ENCODE measurements around the gene TOLLIP.

Gene TOLLIP

DNA sequence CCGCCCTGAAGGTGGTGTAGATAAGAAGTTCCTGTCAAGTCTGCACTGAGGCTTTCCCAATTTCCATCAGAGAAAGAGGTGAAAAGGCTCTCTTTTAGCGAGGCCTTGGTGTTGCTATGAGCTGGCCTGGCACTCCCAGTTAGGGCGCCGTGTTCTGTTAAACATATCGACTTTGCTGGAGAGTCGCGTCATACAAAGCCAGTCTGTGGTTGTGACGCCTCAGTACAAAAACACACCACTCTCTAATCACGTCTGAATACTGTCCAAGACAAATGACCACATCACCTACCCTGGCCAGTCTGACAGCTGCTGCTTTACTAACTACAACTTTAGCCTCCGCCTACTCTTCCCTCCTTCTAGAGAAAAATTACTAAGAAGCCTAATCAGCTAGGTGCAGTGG is 8.0 kb upstream of the TOLLIP start:
- no peak for DNase-seq (ENCODE audit: low read depth, low spot score)

DNA sequence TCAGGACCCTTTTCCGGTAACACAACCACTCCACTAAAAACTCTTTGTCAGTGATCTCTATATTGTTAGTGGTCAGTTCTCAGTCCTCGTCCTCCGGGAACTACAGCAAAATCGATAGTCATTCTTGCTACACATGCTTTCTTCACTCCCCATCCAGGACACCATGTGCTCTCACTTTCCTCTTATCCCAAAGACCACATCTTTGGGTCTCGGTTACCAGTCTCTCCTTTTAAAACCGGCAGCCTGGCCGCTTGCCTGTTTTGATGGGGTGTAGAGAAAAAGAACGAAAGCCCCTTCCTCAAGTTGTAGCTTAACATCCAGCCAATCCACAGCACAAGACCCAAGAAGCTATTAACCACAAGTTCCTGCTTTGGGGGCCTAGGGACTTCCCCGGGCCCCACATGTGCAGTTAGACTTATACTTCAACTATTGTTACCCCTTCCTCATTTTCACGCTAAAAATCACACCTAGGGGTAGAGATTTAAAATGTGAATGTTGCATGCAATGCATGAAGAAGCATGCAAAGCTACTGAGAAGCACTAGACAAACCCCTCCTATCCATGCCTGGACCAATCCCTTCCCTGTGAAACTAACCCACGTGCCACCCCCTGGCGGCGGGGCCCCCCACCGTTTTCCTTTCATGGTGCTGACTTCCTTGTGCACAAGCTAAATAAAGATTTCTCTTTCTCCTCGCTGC is 1.5 kb upstream of the TOLLIP start:
- no peak for DNase-seq (ENCODE audit: low read depth, low spot score)

DNA sequence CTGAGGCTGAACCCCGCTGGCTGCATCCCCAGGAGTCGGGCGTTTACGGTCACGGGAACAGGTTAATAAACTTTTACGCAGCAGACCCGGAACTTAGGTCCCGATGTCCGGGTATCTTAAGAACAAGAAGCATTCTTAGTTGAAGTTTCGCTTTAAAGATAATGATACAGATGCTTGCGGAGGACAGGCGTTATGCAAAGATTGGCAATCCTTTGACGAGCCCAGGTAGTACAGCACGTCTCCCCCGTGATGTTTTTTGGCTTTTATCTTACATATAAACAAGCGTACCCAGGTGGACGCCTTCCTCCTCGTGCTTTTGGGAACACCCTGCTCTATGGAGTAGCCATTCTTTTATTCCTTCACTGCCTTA is 871 bp upstream of the TOLLIP start:
- DNase-seq (ENCODE audit: low read depth, low spot score): no peak

DNA sequence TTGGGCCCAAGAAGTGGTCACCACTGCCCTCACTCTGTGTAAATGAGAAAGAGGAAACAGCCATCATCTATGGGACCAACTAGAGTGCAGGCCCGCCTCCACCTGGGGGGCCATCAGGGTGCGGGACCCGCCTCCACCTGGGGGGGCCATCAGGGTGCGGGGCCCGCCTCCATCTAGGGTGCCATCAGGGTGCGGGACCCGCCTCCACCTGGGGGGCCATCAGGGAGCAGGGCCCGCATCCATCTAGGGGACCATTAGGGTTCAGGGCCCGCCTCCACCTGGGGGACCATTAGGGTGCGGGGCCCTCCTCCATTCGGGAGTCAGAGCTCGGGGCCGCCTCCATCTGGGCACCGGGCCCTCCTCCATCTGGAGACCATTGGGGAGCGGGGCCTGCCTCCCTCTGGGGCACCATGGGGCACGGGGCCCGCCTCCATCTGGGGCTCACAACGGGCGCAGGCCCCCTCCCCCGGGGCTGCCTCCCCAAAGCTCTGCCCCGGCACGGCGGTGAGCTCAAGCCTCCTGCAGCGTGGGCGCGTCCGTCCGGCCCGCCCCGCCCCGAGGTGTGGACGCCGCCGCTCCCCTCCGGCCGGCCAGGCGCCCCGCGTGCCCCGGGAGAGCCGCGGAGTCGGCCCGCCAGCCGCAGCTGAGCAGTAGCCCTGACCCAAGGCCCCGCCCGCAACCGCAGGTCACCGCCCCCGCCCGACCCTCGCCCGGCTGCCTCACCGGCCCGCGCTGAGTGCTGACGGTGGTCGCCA is 512 bp downstream of the TOLLIP start:
- DNase-seq (ENCODE audit: low read depth, low spot score): no peak

DNA sequence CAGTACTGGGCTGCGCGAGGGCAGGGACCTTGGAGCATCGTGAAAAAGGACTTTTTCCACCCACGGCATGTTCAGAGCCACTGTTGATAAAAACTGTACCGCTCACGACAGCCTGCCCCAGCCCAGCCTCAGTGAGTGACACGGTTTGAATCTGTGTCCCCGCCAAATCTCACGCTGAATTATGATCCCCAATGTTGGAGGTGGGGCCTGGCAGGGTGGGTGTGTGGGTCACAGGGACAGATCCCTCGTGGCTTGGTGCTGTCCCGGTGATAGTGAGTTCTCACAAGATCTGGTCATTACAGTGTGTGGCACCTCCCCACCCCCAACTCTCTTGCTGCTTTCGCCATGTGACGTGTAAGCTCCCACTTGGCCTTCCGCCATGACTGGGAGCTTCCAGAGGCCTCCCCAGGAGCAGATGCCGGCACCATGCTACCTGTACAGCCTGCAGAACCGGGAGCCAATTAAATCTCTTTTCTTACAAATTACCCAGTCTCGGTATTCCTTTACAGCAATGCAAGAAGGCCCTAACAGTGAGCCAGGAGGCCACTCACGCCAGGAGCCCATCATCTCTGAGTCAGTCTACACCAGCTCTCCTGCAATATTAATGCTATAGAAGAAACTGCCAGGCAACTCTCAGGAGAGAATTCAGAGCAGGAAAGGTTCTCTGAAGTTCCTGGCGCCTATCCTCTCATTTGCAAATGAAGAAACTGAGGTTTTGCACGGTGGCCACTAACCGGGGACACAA is 1.3 kb downstream of the TOLLIP start:
- no peak for DNase-seq (ENCODE audit: low read depth, low spot score)

DNA sequence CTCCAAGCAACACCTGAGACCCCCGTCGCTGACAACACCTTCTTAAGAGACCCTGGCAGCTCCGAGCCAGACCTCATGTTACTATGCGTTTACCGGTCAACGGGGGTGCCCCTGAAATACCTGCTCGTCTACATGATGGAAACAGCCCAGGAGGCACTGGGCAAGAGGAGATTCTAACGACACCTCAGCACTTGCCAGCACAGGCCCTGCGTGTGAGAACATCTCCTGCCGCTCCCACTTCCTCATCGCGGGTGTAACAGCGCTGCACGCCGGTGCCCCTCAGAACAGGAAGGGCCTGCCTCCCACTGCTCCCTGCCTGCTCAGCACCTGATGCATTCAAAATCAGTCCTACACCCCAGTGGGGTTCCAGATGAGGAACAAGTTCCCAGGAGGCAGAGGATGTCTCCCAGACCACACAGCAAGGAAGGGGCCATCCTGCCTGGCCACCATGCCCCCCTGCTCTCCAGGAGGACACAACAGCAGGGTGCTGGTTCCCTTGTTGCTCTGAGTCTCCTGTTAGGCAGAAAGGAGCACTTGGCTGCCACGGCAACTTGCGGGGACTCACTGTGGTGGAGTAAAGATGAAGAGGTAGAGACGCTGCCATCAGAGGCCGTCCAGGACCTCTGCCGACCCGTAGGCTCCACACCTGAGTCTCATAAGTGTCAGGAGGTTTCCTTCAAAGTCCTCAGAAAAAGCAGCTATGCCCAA is 2.1 kb downstream of the TOLLIP start:
- DNase-seq (ENCODE audit: low read depth, low spot score): no peak

DNA sequence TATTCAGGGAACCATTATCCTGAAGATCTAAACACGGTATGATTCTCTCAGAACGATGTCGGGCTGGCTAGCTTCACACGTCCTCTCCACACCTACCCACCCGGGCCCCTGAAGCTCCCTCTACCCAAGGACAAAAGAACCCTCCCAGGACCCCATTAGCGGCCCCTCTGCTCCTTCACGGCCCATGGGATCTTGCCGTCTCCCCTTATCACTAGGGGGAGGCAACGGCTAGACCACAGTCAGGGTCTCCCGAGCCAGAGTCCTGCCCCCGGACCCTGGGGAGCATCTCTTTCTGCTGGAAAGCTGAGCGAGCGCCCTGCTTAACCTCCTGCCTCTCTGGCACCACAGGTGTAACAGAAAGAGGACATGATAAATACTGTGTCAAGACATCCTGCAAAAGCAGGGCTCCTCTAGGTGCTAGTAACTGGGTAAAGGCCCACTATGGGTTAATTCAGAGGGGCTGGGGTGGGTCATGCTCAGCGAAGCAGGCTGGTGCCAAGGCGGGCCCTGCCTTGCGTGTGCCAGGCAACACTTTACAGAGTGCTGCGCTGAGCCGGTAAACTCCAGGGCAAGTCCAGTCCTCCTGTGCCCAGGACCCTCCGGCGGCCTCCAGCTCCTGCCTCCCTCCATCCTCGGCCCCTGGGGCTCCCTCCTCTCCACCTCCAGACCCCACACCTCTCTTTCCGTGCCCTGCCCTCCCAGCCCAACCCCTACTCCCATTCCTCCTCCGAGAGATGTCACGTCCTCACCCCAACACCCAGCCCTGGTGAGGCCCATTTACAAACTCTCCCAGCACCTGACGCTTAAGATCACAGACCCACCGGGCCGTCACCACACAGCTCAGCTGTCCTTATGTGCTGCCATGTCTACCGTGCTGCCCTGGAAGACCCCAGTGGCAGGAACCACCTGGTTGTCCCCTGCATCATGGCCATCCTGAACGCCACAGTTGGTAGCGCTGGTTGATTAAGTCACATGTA is 3.0 kb downstream of the TOLLIP start:
- no peak for DNase-seq (ENCODE audit: low read depth, low spot score)

DNA sequence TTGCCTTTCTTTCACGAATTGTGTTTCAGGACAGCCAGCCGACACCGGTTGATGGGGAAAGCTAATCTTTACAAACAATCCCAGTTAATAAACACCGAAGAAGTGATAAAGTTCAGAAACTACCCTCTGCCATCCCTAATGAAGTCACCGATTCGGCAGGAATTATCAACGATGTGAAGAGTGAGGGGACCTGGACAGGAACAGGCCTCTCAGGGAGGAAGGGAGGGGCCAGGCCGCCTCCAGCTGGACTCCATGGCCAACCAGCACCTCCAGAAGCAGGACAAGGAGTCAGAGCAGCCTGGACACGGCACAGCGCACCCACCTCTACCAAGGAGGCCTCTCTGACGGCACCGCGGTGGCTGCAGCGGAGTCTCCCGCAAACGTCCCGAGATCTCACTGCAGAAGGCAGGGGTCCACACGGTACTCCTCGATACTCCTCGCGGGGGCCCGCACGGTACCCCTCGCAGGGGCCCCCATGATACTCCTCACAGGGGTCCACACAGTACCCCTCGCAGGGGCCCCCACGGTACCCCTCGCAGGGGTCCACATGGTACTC is 3.9 kb downstream of the TOLLIP start:
- no peak for DNase-seq (ENCODE audit: low read depth, low spot score)

DNA sequence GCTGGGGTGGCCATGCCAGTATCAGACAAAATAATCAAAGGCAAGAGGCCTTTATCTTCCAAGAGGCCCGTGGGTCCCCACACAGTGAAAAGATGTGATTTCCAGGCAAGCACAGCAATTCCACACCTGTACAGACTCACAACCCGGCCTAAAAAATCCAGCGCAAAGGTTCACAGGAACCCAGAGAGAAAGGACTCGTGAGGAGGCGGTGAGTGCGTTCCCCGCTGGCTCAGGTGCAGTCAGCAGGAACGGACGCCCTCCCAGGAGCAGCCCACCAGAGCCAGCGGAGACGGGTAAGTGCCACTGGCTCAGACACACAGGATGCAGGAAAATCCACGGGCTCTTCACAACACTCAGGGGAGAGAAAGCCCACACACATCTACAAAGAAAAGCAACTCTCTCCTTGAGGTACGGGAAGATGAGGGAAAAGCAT is 4.4 kb downstream of the TOLLIP start:
- no peak for DNase-seq (ENCODE audit: low read depth, low spot score)

DNA sequence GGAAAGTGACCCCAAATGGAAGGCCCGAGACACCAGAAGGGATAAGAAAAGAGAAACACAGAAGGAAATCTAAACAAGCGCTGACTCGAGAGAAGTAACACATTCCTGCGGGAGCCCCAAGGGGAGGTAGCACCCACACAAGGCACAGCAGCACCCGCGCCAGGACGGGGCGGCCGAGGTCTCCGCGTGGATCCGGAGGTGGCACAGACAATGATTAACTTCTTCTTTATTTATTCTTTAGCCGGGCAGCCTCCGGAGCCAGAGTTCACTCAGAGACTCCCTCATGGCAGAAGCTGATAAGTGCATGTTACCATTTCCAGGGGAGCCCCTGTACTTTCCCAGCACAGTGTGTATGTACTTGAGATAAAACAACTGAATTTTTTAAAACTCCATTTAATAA is 5.1 kb downstream of the TOLLIP start:
- no peak for DNase-seq (ENCODE audit: low read depth, low spot score)

DNA sequence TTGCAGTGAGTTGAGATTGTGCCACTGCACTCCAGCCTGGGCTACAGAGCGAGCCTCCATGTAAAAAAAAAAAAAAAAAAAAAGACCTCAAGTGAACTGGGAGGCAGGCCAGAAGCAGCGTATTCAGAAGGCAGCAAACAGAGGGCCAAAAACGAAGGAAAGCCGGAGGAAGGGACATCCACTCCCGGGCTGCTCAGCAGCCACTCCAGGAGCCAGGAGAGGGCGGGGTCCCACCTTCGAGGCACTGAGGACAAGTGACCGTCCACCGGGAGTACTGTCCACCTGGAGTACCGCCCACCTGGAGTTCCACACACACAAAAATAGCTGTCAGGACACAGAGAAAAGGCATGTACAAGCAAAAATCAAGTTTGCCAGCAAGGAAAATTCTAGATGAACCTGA is 5.5 kb downstream of the TOLLIP start:
- DNase-seq (ENCODE audit: low read depth, low spot score): no peak

DNA sequence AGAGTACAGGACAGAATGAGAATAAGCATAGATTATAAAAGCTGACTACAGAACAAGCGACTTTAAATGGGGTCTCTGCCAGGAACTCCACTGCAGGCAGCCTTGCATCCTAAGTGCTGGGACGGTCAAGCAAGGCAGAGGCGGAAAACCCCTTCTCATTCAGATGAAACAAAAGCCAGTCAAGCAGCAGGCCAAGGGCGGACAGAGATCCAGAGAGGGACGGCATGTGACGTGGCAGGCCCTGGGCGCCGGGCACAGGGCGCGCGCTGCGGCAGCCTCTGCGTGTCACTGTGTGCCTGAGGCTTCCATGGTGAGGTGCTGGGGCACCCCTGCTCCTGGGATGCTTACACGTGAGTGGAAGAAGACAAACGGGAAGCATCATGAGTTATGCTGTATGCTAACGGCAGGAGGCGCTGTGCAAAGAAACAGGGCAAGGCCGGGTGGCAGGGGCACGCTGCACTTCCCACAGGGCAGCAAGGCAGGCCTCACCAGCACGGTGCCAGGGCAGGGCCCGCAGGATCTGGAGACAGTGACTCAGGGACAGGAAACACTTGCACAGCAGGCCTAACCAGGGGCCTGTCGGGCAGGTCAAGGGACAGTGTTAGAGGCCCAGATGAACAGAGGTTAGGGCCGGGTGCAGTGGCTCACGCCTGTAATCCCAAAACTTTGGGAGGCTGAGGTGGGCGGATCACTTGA is 6.2 kb downstream of the TOLLIP start:
- no peak for DNase-seq (ENCODE audit: low read depth, low spot score)

DNA sequence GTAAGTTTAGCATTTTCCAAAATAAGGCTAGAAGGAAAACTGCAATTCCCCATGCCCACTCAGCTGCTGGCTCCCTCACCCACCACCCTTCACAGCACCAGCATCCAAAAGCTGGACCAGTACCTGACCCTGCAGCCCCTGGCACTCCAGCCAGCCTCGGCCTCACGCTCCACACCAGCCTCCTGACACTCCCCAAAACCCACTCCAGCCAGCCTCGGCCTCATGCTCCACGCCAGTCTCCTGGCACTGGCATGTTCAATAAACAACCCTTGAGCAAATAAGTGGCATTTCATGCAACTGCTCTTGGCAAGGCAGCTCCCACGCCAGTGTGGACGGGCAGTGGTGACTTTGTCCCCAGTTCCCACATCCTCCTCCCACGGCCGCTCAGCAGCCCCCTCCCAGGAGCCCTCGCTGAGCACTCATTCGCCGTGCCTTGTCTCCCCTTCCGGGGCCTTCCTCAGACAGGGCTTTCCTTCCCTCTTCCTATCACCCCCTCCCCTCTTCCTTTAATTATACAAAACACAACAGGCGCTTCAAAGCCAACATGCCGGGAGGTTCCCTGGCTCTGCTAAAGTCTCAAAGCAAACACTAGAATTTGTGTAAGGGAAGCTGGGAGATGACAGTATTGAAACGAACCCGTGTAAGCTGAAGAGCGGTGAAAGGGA is 6.8 kb downstream of the TOLLIP start:
- DNase-seq (ENCODE audit: low read depth, low spot score): no peak

DNA sequence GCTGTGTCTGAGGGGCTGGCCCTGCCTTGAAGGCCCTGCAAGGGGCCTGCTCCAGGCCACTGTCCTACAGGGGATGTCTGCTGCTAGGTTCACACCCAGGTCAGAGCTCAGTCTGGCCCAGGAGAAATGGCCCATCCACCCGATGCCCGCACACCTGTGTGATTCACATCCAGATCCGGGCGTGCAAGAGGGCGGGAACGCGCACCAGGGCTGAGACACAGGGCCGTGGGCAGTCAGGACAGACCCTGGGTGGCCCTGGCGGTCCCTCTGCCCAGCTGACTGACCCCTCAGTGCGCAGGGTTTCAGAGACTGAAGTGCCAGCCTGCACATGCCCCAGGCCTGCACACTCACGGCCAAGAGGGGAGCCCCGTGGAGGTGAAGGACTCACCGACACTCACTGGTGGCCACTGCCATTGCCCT is 7.4 kb downstream of the TOLLIP start:
- no peak for DNase-seq (ENCODE audit: low read depth, low spot score)

DNA sequence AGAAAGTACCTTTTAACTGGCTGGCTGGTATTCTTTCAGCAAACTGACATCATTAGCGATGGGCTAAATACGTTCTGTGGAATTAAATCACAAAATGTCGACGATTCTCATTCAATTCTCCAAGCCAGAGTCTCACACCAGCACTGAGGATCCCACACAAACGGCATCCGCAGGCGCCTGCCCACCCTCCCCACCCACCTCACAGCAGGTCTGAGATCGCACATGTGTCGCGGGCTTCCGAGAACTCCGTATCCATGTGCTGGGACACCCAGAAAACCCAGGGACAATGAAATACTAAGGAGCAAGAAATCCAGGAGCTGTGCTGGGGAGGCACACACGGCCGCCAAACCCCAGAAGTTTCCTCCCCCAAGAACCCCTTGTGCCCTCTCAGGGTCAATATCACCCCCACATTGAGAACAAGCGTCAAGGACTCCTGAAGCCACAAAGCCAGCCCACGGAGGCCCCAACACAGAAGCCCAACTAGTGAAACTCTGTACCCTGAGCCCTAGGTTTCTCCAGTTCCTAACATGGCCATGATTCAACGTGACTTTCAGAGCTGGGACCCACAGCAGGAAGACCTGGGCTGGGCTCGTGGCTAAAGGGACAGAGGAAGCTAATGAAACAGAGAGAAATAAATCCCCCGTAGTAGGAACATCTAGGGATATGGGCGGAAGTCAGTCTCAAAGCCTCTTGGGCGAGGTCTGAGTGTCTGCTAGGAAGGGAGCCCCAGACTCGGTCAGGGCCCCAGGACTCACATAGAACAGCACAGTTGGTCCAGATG is 8.0 kb downstream of the TOLLIP start:
- DNase-seq (ENCODE audit: low read depth, low spot score): no peak

DNA sequence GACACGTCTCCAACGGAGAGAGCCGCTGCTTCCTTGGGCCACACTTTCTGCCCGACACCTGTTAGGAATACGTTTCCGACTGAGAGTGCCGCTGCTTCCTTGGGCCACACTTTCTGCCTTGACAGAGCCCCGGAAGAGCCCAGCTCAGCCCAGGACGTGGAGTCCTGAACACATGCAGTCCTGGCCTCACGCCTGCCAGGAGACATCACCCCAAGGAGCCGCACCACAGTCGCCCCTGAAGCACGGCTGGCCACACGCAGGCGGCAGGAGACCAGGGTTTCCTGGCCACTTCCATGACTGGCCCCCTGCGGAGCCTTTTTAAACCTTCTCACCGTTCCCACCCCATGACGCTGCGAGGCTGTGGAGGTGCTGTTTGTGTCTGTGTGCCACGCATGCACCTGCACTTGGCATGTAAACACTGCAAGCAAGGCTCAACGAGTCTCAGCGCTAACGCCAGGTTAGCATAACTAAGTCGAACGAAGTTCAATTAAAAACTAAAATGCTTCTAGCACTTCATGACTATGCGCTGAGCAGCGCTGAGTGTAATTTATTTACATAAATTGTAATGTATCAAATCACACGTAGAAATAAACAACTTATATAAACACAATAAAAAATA is 8.8 kb downstream of the TOLLIP start:
- no peak for DNase-seq (ENCODE audit: low read depth, low spot score)

DNA sequence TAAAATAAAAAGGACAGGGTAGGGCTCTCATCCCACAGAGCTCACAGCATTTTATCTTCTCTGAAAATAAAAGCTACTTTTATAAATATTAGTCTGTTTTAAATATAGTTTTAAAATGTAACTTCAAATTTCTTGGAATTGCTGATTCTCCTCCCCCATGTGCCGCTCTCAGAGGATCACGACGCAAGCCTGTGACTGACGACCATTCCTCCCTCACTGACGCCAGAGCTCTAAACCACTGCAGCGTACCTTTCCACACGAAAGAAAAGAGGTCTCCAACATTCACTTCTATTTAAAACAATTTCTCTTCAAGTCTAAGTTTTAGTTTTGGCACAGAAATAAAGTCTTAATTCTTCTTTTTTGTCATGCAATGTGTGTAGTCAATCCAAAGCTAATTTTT is 9.3 kb downstream of the TOLLIP start:
- DNase-seq (ENCODE audit: low read depth, low spot score): no peak

DNA sequence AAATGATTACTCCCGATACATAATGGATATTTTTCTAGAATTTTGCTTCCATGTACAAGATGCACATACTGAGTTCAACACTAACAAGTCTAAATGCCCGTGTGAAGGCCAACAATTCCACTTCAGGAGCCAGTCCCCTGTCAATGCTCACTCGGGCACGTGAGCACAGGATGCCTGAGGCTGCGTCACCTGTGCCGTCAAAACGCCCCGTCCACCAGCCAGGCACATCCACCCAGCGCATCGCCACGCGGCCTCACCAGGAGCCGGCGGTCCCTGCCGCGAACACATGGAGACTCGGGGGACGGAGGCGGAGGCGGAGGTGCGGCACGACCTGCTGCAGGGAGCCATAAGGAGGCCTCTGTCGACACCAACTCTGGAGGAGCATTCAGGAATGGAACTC is 9.8 kb downstream of the TOLLIP start:
- DNase-seq (ENCODE audit: low read depth, low spot score): no peak
